GM12875 (cell line): ENCODE data around the gene CCL14.

Experiments used
- H3K4me3 ChIP-seq: one replicate; pipeline ENCODE4 v1.5.1; 2011; ENCODE audit warnings: low read depth, low read length, control low read depth
- CTCF ChIP-seq: IDR thresholded peaks from 2 replicates; pipeline ENCODE4 v1.5.1; 2011; ENCODE audit warnings: low read depth, mild to moderate bottlenecking, control low read depth, inconsistent platforms, low read length, moderate library complexity, borderline replicate concordance; ENCODE audit not compliant: insufficient read depth

Gene CCL14

GRCh38 chr17:35986643-35987042 is at the start of gene CCL14:
TSS of gene CCL14 (minus strand) at chr17:35986729. CDS start at chr17:35986649, 80 bp downstream.
- no peak for TF ChIP-seq CTCF
- H3K4me3 ChIP-seq, result no peak within 1 kb of the TSS

- no peak for TF ChIP-seq CTCF
- H3K4me3 ChIP-seq, result no peak overlapping the region
Observed at GRCh38 chr17:36036235-36036634, 49.7 kb upstream of the CCL14 start.

GRCh38 chr17:36034127-36034526 is 47.6 kb upstream of the CCL14 start:
- no peak for TF ChIP-seq CTCF
- no peak overlapping the region for H3K4me3 ChIP-seq

GRCh38 chr17:36030956-36031355 is 44.4 kb upstream of the CCL14 start:
- no peak overlapping the region for H3K4me3 ChIP-seq
- no peak for TF ChIP-seq CTCF

GRCh38 chr17:36027761-36028160 is 41.2 kb upstream of the CCL14 start:
- TF ChIP-seq CTCF, result no peak
- H3K4me3 ChIP-seq, result no peak overlapping the region

GRCh38 chr17:36024106-36024869 is 37.8 kb upstream of the CCL14 start:
- TF ChIP-seq CTCF, result no peak
- no peak overlapping the region for H3K4me3 ChIP-seq

- H3K4me3 ChIP-seq, result no peak overlapping the region
- no peak for TF ChIP-seq CTCF
Observed at GRCh38 chr17:36019423-36019822, 32.9 kb upstream of the CCL14 start.
